ENCODE results near the gene POLR2E.
A peak's percentile ranks its signal among the peaks of the same experiment; 100 is the strongest.

Gene POLR2E

GRCh38 chr19:1093811-1094553 lies 1.2 kb downstream of the POLR2E start:
- DNase-seq, result no peak

- DNase-seq, result no peak
Measured at GRCh38 chr19:1093330-1093729, 1.8 kb downstream of the POLR2E start.

GRCh38 chr19:1091544-1092175 lies 3.5 kb downstream of the POLR2E start:
- DNase-seq, result no peak

GRCh38 chr19:1090731-1091543 lies 4.2 kb downstream of the POLR2E start:
- DNase-seq, result peak; percentile 37

GRCh38 chr19:1089891-1090290 lies 5.3 kb downstream of the POLR2E start:
- peak; percentile 38 for DNase-seq

- no peak for DNase-seq
Measured at GRCh38 chr19:1089126-1089771, 5.9 kb downstream of the POLR2E start.

- peak; percentile 32 for DNase-seq
Measured at GRCh38 chr19:1088416-1089010, 6.7 kb downstream of the POLR2E start.

- DNase-seq, result no peak
Measured at GRCh38 chr19:1087813-1088415, 7.3 kb downstream of the POLR2E start.

GRCh38 chr19:1086613-1087012 lies 8.6 kb downstream of the POLR2E start:
- DNase-seq, result no peak

- no peak for DNase-seq
Measured at GRCh38 chr19:1085676-1086442, 9.3 kb downstream of the POLR2E start.

GRCh38 chr19:1085053-1085658 lies 10.0 kb downstream of the POLR2E start:
- DNase-seq, result no peak

- DNase-seq, result no peak
Measured at GRCh38 chr19:1084024-1084868, 10.9 kb downstream of the POLR2E start.

GRCh38 chr19:1082928-1083816 lies 12.0 kb downstream of the POLR2E start:
- no peak for DNase-seq

- peak; percentile 79 for DNase-seq
Measured at GRCh38 chr19:1082165-1082927, 12.8 kb downstream of the POLR2E start.

GRCh38 chr19:1081301-1082164 lies 13.6 kb downstream of the POLR2E start:
- no peak for DNase-seq

GRCh38 chr19:1080360-1081161 lies 14.6 kb downstream of the POLR2E start:
- no peak for DNase-seq
